Stimulated activated CD4-positive, alpha-beta T cell treated with anti-CD3 and anti-CD28 coated beads, TNF-alpha, amount 100 ng/mL, for 1 hour (primary cell): Measurements from ENCODE around the gene ACTN2.
"Not testable (repeated sequence)": the region's sequence is repeated elsewhere in the genome, so short reads cannot be mapped to it uniquely, and the experiment has no call there.

Experiments
- DNase-seq, 3 donors: peaks; one replicate each; pipeline ENCODE4 v3.0.0-alpha.2; 2020; ENCODE audit warnings: low read depth in 3 of 3, low spot score in 1 of 3

The ACTN2 gene

GRCh38 chr1:236685917-236686814 is at the start of gene ACTN2:
TSS of gene ACTN2 (plus strand) at chr1:236686499. CDS start at chr1:236686674, 175 bp downstream.
- DNase-seq = peak in 2 of 3 donors; percentile 17 to 34

DNA sequence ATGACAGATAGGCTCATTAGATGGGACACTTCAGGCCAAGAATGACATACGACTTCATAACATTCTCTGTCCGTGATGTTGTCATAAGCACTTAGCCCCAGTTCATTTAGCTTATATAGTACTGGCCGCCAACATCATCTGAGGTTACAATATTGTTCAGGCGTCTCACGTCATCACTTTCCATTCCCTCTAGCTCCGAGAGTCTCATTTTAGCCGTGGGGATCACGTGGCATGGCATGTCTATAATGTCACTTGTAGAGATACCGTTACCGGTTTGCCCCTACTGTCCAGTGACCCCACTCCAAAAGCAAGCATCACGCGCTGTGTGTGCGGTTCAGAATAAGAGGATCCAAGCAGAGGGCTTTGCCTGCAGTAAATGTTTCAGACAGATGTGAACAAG is 47.4 kb upstream of the ACTN2 start:
- no peak for DNase-seq

GRCh38 chr1:236639686-236640085 is 46.6 kb upstream of the ACTN2 start:
- DNase-seq = no peak

GRCh38 chr1:236642763-236643162 is 43.5 kb upstream of the ACTN2 start:
- no peak for DNase-seq

DNA sequence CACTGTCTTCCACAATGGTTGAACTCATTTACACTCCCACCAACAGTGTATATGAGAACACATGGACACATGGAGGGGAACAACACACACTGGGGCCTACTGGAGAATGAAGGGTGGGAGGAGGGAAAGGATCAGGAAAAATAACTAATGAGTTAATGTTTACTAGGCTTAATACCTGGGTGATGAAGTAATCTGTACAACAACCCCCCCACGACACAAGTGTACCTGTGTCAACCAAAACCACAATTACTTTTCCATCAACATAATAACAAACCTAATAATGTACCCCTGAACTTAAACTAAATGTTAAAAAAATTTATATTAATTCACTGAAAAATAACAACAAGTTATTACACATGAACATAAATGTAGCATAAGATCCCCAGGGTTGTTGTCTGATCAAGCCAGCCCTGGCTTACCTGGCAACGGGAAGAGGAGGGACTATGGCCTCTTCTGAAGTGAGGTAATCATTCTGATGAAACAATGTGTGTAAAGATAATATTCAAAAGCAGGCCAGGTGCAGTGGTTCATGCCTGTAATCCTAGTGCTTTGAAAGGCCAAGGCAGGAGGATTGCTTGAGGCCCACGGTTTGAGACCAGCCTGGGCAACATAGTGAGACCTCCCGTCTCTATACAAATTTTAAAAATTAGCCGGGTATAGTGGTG is 41.2 kb upstream of the ACTN2 start:
- DNase-seq = no peak

GRCh38 chr1:236654511-236654910 is 31.8 kb upstream of the ACTN2 start:
- no peak for DNase-seq

DNA sequence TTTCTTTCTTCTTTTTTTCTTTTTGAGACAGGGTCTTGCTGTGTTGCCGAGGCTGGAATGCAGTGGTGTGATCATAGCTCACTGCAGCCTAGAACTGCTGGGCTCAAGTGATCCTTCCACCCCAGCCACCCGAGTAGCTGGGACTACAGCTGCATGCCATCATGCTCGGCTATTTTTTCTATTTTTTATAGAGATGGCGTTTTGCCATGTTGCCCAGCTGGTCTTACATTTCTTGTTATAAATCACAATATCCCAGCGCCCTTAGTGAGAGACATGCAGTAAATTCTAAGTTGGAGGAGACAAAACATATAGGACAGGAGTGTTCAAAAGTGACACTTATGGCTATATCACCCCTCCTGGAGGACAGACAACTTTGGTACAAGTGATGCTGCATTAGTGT is 31.3 kb upstream of the ACTN2 start:
- no peak for DNase-seq

DNA sequence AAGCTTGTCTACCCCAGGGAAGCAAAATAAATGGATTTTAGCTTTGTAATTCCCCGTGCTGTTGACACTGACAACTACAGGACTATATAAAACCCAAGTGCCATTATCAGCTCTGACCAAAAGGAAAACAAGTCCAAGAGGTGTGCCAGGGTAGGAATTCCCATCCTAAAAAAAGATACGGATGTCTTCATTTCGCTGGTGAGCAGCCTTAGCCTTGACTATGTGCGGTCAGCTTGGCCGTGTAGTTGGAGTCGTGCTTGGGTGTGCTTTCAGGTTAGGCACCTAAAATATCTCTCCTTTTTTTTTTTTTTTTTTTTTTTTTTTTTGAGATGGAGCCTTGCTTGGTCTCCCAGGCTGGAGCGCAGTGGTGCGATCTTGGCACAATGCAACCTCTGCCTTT is 28.9 kb upstream of the ACTN2 start:
- DNase-seq = no peak

DNA sequence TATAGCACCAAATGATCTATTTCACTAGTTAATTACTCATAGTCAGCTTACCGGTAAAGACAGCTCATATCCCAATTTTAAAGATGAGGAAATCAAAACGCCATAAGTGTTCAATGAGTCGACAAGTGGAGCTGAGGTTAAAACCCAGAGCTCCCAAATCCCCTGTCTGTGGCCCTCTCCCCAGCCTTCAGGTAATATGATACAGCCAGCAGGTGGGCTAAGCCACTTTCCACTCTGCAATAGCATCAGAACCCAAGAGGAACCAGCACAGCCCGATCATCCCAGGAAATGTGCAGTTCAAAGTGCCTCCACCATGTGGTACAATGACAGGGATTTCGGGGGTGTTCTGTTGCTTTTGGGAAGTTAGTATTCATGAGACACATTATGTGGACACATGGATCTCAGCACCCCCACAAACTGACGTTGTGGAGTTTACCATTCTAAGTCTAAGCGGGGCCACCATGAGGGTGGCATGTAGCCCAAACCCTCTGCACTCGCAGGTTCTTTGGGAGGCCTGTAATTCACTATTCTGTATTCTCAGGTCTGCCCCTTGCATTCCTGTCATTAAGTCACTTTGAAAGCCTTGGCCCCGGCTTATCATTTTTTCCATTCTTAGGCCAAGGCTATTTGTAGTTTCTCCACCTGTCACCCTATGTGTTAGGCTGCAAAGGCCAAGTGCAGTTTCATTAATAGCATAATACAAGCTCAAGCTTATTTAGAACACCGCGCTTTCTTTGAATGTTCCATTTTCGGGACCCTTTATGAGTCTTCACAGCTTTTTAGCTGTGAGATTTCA is 26.3 kb upstream of the ACTN2 start:
- DNase-seq = no peak

DNA sequence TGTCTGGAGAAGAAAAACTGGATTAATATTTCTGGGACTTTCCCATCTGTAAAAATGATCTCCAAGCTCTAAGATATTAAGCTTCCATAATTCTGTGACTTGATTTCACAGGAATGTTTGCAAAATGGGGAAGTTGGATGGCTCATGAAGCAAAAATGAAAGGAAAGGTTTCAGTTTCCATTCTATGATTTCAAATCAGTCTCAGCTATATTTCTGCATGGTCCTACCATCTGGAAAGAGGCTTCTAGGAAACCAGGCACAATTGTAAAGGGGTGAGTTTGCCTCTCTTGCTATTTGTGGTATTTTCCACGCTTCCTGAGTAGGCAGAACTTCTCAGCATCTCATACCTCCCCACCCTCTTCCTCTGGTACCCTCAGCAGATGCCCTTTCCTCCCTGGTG is 22.4 kb upstream of the ACTN2 start:
- DNase-seq = no peak

GRCh38 chr1:236668909-236669308 is 17.4 kb upstream of the ACTN2 start:
- DNase-seq = not testable (repeated sequence)

- DNase-seq = no peak
Measured at GRCh38 chr1:236670060-236670459, 16.2 kb upstream of the ACTN2 start.

DNA sequence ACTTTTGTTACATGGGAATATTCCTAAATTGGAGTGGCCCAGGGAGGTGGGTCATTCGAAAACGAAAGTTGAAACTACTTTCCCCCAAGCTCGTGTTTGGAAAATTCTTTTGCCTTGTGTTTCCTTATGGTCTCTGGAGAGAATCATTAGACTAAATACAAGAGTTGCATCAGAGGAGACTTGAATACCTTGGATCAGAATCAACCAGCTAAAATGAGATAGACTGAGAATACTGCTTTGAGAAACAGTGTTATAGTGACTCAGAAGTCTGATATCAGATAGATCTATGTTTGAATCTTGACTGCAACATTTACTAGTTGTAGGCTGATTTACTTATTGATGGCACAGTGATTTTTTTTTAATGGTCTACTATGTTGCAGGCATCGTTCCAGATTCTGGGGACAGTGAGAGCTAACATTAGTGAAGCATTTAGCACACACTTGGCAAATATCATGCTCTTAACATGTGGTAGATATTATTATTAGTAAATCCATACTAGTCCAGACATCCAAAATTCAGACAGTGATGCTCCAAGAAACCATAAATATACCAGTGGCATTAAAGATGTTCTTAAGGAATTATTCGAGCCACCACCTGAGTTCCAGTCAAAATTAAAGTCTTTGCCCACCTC is 12.9 kb upstream of the ACTN2 start:
- DNase-seq = no peak

- no peak for DNase-seq
Measured at GRCh38 chr1:236677641-236678235, 8.6 kb upstream of the ACTN2 start.

DNA sequence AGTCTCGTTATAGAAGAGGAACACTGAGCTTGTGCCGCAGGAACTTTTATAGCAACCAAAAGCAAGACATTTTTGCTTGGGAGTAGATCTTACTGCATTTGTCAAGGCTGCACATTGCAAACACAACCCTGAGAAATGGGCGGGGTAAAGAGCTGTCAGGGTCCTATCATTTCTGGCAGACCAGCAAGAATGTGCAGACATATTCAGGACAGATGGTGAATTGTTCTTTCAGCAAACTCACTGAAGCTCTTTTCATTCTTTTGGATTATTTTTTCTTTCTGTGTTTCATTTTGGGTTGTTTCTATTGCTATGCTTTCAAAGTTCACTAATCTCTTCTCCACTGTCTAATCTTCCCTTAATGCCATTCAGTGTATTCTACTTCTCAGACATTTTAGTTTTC is 5.1 kb upstream of the ACTN2 start:
- DNase-seq = no peak

- DNase-seq = no peak
Measured at GRCh38 chr1:236685205-236685916, 938 bp upstream of the ACTN2 start.

GRCh38 chr1:236686815-236687160 is 489 bp downstream of the ACTN2 start:
- DNase-seq = no peak

DNA sequence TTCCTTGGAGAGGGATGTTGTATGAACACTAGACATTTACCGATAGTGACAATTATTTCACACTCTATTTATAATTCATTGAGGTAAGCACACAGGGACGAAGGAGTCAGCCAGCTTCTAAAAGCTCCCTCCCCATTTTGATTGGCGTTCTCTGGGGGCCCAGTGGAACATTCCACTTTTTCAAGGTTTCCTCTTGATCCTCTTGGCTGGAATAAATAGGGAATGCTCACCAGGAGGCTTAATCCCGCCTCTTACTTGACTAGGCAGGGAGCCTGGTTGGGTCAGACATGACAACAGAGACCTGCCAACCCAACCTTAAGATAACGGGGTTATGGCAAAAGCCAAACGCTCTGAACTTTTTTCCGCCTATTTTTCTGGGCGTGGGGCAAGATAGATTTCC is 974 bp downstream of the ACTN2 start:
- DNase-seq = no peak

GRCh38 chr1:236688705-236689104 is 2.4 kb downstream of the ACTN2 start:
- no peak for DNase-seq
